ENCODE measurements around the gene KLHDC7B.

- no peak for TF ChIP-seq GATA3 (IDR thresholded peaks at IDR 0.05; ENCODE audit: low read depth, low read length)
- TF ChIP-seq GATA2 (IDR thresholded peaks at IDR 0.05; ENCODE audit: low read depth, low read length) = no peak
These were observed 4.7 kb downstream of the KLHDC7B start for GRCh38 chr22:50550395-50550794.
